GM18499 (cell line): Measurements from ENCODE around the gene RGL4.
"Not testable (repeated sequence)": the region's sequence is repeated elsewhere in the genome, so short reads cannot be mapped to it uniquely, and the experiment has no call there.

Experiments used
- ATAC-seq: cut with Tn5 transposase; IDR thresholded peaks from one replicate; pipeline ENCODE4 v1.9.1; 2021; ENCODE audit warnings: moderate number of reproducible peaks; ENCODE audit not compliant: insufficient read depth, unreplicated experiment

The RGL4 gene

GRCh38 chr22:23676841-23677700, 13.7 kb upstream of the RGL4 start:
- ATAC-seq: not testable (repeated sequence)

DNA sequence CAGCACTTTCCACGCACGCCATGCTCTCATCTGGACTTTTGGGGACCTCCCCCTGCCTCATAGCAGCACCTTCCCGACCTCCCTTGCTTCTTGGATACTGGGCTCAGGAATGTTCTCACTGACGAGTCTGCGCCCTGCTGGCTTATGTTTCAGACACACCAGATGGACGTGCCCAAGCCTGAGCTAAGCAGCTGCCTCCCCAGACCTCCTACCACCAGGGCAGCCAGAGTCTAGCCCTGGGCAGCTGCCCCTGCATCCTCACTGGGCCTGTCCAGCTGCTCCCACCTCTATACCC, 13.2 kb upstream of the RGL4 start:
- ATAC-seq: no peak

DNA sequence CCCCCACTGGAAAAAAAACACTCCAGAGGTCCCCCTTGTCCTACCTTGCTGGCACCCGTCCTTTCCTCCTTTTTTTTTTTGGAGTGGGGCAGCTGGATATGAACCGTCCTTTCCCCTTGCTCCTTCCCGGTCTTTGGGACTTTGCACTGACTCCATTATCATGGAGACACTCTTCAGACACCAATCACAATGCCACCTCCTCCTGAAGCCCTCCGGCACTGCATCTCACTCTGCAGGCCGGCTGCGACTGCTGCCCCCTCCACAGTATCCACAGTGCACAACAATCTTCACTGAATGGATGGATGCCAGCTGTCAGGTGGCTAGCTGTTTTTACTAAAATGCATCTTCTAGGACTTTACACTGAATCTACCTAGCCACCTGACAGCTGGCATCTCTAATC, 12.7 kb upstream of the RGL4 start:
- ATAC-seq: no peak

- ATAC-seq: no peak
Measured at GRCh38 chr22:23681026-23681809, 9.6 kb upstream of the RGL4 start.

- no peak for ATAC-seq
Measured at GRCh38 chr22:23682077-23682476, 8.7 kb upstream of the RGL4 start.

DNA sequence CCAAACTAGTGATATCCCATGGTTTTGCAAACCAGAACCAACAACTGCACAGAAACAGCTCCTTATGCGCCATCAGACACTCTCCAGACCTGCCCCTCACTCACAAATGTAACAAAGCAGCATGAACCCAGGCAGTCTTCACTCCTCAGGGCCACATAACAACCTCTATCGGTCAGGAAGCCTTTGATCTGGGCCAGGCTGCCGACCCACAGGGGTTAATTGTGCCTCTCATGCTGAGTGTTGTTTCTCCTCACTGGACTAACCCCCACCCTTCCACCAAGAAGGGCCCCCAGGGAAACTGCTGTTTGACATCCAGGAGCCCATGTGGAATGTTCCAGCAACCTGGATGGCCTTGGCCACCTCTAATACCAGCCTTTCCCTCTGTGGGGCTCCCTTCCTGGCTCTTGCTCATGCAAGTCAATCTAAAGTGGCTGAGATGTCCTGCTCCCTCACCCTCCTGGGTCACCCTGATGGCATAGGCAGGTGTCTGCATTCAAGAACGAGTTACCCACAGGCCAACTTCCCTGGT, 7.9 kb upstream of the RGL4 start:
- no peak for ATAC-seq

DNA sequence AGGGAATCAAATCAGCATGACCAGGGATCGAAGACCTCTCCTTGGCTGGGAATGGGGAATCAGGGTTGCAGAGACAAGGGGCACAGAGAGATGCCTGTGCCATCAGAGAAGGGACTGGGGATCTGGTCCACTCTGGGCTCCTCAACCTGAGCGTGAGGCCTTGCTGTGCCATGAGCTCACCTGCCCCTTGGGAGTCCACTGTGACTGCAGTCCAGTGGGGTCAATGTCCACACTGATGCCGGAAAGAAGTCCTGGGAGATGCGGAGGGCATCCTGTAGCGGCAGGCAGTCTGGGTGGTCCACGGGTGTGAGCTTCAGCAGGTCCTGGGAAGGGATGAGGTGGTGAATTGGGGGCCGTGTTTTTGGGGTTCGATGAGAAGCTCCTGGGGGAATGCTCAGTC, 7.3 kb upstream of the RGL4 start:
- ATAC-seq: no peak

GRCh38 chr22:23684026-23684425, 6.8 kb upstream of the RGL4 start:
- no peak for ATAC-seq

GRCh38 chr22:23684561-23685031, 6.2 kb upstream of the RGL4 start:
- no peak for ATAC-seq

- no peak for ATAC-seq
Measured at GRCh38 chr22:23685205-23685784, 5.5 kb upstream of the RGL4 start.

DNA sequence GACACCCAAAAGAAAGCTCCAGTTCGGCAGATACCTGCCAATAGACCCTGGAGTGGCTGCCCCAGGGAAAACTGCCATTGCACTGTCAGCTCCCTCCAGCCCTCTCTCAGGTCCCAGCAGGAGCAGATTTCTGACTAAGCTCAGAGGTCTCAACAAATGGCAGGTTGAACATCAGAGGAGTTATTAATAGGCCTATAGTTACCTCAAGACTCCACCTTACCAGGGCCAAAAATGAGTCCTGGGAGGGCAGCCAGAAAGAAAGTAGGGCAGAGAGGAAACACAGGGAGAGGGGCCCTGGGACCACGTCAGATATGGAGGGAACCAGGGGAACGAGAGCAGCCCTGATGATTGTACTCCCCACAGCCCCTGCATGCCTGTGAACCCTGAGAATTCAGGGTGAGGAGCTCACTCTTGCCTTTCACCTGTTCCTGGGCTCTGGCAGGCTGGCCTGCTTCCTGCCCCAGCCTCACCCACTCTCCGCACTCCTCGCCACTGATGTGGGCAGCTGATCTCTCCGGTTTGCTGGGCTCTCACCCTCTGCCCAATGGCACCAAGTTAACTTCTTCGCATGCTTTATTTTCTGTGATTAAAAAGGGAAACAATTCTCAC, 4.3 kb upstream of the RGL4 start:
- no peak for ATAC-seq

DNA sequence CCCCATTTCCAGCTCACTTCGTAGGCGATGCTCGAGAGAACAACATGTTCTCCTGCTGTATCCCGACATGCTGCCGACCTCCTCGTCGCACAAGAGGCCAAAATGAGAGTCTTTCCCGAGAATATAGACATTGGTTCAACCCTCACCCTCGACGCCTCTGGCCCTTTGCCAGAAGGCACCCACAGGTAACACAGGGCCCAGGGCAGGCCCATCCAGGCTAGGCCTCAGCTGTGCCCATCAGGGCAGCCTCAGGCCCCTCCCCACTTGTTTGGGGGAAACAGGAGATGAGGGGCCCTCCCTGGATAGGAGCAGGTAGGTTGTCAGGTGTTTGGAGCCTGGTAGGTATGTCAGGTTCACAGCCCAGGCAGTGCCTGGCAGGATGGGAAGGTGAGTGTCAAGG, 2.7 kb upstream of the RGL4 start:
- ATAC-seq: no peak

- no peak for ATAC-seq
Measured at GRCh38 chr22:23688571-23688970, 2.2 kb upstream of the RGL4 start.

DNA sequence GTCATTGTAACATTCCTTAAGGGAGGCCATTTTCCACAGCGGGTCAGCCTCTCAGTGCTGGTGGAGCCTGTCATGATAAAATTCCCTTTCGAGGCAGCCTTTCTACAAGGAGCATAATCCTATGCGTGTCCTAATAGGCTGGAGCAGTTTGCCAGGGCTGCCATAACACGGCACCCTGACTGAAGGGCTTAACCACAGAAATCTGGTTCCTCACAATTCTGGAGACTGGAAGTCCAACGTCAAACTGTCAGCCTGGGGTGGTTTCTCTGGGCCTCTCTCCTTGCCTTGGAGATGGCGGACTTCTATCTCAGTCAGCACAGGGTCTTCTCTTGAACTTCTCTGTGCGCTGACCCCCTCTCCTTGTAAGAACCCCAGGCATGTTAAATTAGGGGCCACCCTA, 1.4 kb upstream of the RGL4 start:
- no peak for ATAC-seq

DNA sequence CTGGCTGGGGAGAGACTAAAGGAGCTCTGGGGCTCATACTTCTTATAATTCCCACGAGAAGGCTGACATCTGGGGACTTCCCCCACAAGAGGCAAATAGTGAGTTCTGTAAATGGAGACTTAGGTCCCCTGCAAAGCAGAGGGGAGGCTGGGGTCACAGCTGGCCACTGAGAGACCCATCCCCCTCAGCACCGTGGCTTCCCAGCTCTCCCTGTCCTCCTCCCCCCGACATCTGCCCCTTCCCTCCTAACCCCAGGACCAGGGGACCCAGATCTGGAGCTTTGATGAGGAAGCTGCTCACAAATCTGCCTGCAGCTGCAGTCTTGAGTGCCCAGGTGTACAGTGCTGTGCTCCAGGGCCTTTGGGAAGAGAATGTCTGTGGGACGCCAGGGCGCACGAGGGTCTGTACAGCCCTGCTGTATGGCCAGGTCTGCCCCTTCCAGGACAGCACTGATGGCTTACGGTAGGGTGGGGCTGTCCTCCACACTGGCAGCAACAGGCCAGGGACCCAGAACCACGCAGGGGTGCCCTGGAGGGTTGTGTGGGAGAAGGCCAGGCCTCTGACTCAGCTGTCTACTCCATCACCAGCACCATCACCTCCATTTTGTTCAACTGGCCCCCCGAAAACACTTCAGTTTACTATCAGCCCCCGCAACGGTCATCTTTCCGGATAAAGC, 1.1 kb downstream of the RGL4 start:
- ATAC-seq: no peak

DNA sequence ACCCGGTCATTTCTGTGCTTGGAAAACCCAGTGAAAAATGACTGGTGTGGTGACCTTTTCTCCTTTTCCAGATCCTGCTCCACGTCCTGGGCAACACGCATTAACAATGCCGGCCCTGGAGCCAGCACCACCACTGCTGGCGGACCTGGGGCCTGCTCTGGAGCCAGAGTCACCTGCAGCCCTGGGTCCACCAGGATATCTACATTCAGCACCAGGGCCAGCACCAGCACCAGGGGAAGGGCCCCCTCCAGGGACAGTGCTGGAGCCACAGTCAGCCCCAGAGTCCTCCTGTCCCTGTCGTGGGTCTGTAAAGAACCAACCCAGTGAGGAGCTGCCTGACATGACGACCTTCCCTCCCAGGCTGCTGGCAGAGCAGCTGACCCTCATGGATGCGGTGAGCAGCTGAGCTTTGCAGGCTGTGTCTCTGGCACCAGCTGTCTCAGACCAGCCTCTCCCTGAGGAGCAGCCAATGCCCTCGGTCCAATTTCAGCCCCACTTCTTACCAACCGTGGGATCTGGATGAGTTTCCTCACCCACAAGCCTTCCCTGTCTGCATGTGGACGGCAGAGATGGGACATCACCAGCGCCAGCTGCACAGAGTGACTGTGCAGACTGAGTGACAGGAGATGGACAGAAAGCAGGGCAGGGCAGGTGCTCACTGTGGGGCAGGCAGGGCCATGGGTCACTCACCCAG, 1.9 kb downstream of the RGL4 start:
- ATAC-seq: no peak

DNA sequence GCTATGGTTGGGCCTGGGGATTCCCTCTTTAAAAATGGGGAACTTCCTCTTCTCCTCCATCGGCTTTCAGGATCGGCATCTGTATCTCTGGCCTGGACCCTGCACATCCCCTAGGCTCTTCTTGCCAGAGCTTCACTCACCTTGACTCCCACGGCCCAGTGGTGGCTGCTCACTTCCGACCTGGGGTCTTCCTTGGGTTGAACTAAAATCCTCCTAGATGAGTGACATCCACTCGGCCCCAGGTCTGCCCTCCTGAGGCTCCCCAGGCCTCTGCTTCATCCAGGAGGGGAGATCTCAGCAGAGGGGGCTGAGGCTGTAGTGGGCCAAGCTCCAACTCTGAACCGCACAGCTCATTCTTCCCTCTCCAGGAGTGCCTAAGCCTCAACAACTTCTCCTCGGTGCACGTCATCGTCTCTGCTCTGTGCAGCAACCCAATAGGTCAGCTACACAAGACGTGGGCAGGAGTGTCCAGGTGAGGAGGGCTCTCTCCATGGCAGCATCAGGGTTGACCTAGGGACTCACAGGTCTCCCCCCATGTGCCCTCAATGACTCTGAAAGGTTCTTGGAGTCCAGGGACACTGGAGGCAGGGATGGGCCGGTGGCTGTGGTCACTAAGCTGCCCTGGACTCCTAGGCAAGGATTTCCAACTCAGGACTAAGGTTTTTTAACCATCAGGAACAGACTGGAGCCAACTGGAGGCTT, 3.3 kb downstream of the RGL4 start:
- no peak for ATAC-seq

- ATAC-seq: no peak
Measured at GRCh38 chr22:23695141-23695540, 4.3 kb downstream of the RGL4 start.
